HepG2 (cell line): Measurements from ENCODE around the gene CAMTA2. TPM values are rescaled to one million over a fixed set of nuclear protein-coding genes. Genes with fewer than 3 reads are reported as not detected.

Experiments used
- ETV6 ChIP-seq: sonication (generic); formaldehyde crosslinking; conservative IDR thresholded peaks from 2 replicates; pipeline ENCODE4 v1.4.0; 2020; ENCODE audit warnings: missing genetic modification reagents
- GTF3A ChIP-seq: sonication (generic); formaldehyde crosslinking; conservative IDR thresholded peaks from 2 replicates; pipeline ENCODE4 v1.4.0; 2020; ENCODE audit warnings: mild to moderate bottlenecking, missing genetic modification reagents
- JARID2 ChIP-seq: sonication (generic); formaldehyde crosslinking; IDR thresholded peaks from 2 replicates; pipeline ENCODE4 v1.8.1; 2023; ENCODE audit warnings: missing genetic modification reagents, inconsistent platforms; ENCODE audit not compliant: insufficient replicate concordance
- LBX2 ChIP-seq: sonication (generic); formaldehyde crosslinking; IDR thresholded peaks from 2 replicates; pipeline ENCODE4 v1.5.0; 2020; ENCODE audit warnings: missing genetic modification reagents, mild to moderate bottlenecking, borderline replicate concordance
- MLLT10 ChIP-seq: sonication (generic); formaldehyde crosslinking; IDR thresholded peaks from 2 replicates; pipeline ENCODE4 v1.4.0; 2020; ENCODE audit warnings: missing genetic modification reagents
- PITX1 ChIP-seq: sonication (generic); formaldehyde crosslinking; IDR thresholded peaks from 2 replicates; pipeline ENCODE4 v1.5.1; 2020; ENCODE audit warnings: mild to moderate bottlenecking, missing genetic modification reagents
- POLR2A ChIP-seq, 2 experiments: IDR thresholded peaks; 2 replicates each; pipeline ENCODE4 v1.6.1; 2011; ENCODE audit warnings: low read depth in 2 of 2, low read length in 2 of 2, mild to moderate bottlenecking in 1 of 2, moderate library complexity in 1 of 2; ENCODE audit not compliant: insufficient read depth in 1 of 2
- ZNF224 ChIP-seq: sonication (generic); formaldehyde crosslinking; IDR thresholded peaks from 2 replicates; pipeline ENCODE4 v1.5.0; 2020; ENCODE audit warnings: mild to moderate bottlenecking, missing genetic modification reagents
- ZNF318 ChIP-seq: sonication (generic); formaldehyde crosslinking; IDR thresholded peaks from 2 replicates; pipeline ENCODE4 v1.4.0; 2020; ENCODE audit warnings: mild to moderate bottlenecking, missing genetic modification reagents
- ZNF850 ChIP-seq: sonication (generic); formaldehyde crosslinking; conservative IDR thresholded peaks from 2 replicates; pipeline ENCODE4 v1.9.0; 2021; ENCODE audit warnings: mild to moderate bottlenecking, missing genetic modification reagents
- ZNF883 ChIP-seq: sonication (generic); formaldehyde crosslinking; IDR thresholded peaks from 2 replicates; pipeline ENCODE4 v1.5.1; 2020; ENCODE audit warnings: mild to moderate bottlenecking, missing genetic modification reagents; ENCODE audit errors: not compliant biosample characterization
- polyA plus RNA-seq, 8 experiments: library from polyadenylated mRNA; depleted of rRNA in 3 of 8; stranded (reverse) in 7 of 8; unstranded in 1 of 8; fragments of >200 nt; fragmentation: Illumina TruSeq in 4 of 8; extraction: Trizol in 4 of 8; gene quantifications; 2 replicates each; pipeline versions ENCODE4 v1.2.1 to v1.2.3, GENCODE V29; 2011 to 2016; ENCODE audit warnings: low read depth in 4 of 8, missing spikeins in 1 of 8, mixed read lengths in 1 of 8; ENCODE audit not compliant: insufficient read depth in 1 of 8
- total RNA-seq, 5 experiments: library from RNA; depleted of rRNA; stranded (reverse); fragments of >200 nt; fragmentation: Illumina TruSeq; extraction: Trizol; gene quantifications; 2 replicates each; pipeline ENCODE4 v1.2.3, GENCODE V29; 2016; ENCODE audit warnings: low read depth in 1 of 5
- TF ChIP-seq, protein P1 (sequence below): sonication (generic); formaldehyde crosslinking; IDR thresholded peaks from 2 replicates; pipeline ENCODE4 v1.4.0; 2020; ENCODE audit warnings: missing genetic modification reagents
- TF ChIP-seq, protein P2 (sequence below): sonication (generic); formaldehyde crosslinking; IDR thresholded peaks from 2 replicates; pipeline ENCODE4 v1.4.0; 2020; ENCODE audit warnings: mild to moderate bottlenecking, missing genetic modification reagents

The CAMTA2 gene
- total and polyA plus RNA-seq, 2 of the 13 experiments (the other 11 are each of a cell fraction or from before 2014, with no cell fraction given), result 4.1 to 7.1 TPM

- TF ChIP-seq, protein P1, sequence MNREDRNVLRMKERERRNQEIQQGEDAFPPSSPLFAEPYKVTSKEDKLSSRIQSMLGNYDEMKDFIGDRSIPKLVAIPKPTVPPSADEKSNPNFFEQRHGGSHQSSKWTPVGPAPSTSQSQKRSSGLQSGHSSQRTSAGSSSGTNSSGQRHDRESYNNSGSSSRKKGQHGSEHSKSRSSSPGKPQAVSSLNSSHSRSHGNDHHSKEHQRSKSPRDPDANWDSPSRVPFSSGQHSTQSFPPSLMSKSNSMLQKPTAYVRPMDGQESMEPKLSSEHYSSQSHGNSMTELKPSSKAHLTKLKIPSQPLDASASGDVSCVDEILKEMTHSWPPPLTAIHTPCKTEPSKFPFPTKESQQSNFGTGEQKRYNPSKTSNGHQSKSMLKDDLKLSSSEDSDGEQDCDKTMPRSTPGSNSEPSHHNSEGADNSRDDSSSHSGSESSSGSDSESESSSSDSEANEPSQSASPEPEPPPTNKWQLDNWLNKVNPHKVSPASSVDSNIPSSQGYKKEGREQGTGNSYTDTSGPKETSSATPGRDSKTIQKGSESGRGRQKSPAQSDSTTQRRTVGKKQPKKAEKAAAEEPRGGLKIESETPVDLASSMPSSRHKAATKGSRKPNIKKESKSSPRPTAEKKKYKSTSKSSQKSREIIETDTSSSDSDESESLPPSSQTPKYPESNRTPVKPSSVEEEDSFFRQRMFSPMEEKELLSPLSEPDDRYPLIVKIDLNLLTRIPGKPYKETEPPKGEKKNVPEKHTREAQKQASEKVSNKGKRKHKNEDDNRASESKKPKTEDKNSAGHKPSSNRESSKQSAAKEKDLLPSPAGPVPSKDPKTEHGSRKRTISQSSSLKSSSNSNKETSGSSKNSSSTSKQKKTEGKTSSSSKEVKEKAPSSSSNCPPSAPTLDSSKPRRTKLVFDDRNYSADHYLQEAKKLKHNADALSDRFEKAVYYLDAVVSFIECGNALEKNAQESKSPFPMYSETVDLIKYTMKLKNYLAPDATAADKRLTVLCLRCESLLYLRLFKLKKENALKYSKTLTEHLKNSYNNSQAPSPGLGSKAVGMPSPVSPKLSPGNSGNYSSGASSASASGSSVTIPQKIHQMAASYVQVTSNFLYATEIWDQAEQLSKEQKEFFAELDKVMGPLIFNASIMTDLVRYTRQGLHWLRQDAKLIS, result no peak
- TF ChIP-seq PITX1 (CRISPR knock-in tag) (0 out of 2 replicates have a peak, but pooled peaks have one; percentile 6), ZNF318 (CRISPR knock-in tag) (no peak), ZNF224 (CRISPR knock-in tag) (0 out of 2 replicates have a peak, but pooled peaks have one; percentile 7), MLLT10 (CRISPR knock-in tag) (no peak), POLR2A (IDR thresholded peaks at IDR 0.05; ENCODE audit: insufficient read depth in 1 of 2, low read depth in 2 of 2, low read length in 2 of 2) (0 out of 4 replicates have a peak, but pooled peaks of 1 of the 2 experiments have one; percentile 57), LBX2 (CRISPR knock-in tag) (no peak; the same call in 1 of the 2 replicates), JARID2 (CRISPR knock-in tag) (no peak), ZNF850 (0 out of 2 replicates have a peak, but pooled peaks have one; percentile 11), ZNF883 (CRISPR knock-in tag) (peak; percentile 0), ETV6 (CRISPR knock-in tag) (no peak), GTF3A (CRISPR knock-in tag) (no peak)
- TF ChIP-seq, protein P2, sequence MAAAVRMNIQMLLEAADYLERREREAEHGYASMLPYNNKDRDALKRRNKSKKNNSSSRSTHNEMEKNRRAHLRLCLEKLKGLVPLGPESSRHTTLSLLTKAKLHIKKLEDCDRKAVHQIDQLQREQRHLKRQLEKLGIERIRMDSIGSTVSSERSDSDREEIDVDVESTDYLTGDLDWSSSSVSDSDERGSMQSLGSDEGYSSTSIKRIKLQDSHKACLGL (CRISPR knock-in tag), result 0 out of 2 replicates have a peak, but pooled peaks have one; percentile 28
These were observed 492 bp upstream of the CAMTA2 start (continued) for GRCh38 chr17:4987767-4988567.
